ENCODE data around the gene MOGAT2.

Gene MOGAT2

DNA sequence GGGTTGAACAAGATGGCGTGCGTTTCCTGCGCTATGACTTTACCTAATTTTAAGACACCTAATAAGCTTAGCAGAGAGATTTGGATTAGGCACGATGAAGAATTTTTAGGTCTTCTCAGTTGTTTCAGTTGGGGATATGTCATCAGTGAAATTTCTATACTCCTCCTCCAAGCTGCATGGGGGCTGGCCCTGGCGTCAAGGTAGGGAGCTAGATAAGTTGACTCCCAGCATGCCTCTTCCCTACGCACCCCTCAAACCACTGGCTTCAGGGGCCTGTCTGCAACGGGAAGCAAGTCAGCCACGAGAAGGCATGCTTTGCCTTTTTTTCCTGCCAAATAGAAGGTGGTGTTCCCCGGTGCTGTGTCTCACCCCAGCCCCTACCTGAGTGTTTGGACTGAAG lies 64.2 kb downstream of the MOGAT2 start:
- no peak for DNase-seq

Measured in NCI-H1417 treated with DMSO at 0.1 percent for 48 hours (cell line).